ENCODE results near the gene SIGMAR1.

SIGMAR1 gene

DNA sequence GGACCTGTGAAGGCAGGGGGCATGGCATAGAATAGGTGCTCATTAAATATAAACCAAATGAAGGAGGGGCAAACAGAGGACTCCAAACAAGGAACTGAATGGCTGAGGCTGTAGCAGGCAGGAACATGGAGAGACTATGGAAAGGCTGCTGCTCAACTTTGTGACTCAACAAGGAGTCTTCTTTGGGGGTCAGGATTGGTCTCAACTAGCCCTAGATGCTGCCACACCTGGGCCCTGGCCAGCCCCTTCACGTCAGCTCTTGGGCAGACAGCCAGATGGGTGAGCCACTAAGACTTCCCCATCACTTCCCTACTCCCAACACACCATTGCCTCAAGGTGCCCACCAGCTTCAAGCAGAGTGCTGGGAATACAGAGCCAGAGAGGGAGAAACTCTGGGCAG, 36.7 kb downstream of the SIGMAR1 start:
- DNase-seq: no peak

DNA sequence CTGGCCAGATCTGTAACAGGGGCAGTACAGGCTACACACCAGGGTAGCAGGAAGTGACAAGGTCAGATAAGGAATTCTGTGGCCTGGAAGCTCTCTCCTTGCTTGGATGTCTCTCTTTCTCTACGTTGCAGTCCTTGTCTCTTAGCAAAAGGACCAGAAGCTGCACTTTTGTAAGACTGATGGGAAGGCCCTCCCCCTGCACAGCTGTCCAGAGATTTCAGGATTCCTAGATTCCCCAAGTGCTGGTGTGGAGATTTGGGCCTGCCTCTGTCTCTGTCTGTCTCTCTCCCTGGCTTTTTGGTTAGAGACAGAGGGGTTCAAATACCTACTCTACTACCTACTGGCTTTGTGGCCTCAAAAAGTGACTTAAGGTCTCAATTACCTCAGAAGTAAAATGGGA, 38.0 kb downstream of the SIGMAR1 start:
- DNase-seq: no peak

DNA sequence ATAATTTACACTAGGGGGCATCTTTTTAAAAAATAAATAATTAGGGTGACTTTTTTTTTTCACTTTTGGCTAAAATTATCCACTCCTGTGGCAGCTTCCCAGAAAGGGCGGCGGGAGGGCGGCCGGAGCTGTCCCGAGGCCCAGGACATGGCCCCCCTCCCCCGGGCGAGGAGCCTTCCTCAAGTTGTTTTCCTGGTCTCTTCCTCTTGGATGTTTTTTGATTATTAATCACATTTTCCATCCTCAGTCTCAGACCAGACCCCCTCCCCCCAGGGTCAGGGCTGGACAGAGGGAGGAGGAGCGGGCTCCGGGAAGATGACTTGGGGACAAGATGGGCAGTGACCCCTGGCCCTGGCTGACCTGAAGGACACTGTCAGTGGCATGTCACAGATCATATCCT, 43.4 kb downstream of the SIGMAR1 start:
- no peak for DNase-seq

DNA sequence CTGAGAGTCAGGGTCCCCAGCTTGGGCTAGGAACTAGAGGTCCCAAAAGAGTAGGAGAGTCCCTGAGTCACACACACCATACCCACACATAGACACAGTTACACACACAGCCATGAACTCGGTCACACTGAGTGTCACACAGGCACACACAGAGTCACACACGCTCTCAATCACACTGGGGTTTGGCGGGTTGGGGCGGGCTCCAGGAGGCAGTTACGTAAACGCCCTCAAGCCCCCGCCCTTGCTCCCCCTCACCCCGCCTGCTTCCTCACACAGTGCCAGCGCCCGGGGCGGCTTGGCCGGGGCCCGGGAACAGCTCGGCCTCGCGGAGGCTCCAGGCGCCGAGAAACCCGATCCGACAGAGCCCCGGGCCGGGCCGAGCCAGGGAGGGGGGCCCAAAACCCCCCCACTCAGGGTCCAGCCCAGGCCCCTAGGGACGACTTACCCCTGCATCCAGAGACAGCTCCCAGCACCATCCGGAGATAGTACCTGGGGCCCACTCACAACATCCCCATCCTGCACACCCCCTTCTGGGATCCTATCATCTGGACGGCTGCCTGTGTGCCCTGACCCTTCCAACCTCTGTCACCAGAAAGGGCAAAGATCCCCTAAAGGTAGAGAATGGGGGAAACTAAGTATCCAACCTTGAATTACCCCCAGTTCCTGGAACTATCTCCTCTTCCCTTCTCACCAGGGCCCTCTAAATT, 44.5 kb downstream of the SIGMAR1 start:
- no peak for DNase-seq

DNA sequence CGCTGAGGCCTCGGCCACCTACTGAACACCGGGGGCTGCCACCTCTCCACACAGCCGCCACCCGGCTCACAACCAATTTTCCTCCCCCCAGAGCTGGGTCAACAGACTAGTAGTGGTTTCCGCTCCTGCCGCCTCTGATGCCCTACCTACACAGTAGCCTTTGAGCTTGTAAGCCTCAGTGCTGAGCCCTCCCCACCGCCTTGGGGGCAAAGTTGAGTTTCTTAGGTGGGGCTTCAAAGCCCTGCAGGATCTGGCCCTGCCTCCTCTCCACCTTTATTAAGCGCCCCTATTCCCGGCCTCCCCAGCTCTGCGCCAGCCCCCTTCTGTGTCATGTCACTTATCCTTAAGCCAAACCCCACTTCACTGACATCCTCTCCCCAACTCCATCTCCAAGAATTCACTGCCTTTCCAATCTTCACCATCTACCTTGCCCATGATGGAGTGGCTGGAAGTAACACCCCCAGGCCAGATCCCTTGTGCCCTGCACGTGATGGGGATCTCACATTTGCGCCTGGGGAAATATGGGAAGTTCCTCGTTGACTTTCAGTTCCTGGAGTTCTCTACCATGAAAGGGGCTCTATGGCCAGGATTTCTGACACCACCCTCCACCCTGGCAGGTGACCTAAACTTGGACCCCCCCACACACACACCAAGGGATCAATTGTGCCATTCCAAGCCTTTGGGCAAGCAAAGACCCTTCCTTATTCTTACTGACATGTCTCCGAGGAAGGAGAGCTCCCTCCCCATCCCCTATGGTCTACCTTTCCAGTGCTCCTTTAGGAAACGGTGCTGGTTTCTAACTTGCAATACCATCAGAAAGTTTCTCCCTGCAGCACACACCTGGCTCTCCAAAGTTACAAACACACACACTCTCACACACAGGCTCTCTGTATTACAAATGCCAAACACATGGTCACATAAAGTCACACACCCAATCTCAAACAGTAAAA, 45.4 kb downstream of the SIGMAR1 start:
- DNase-seq: no peak

DNA sequence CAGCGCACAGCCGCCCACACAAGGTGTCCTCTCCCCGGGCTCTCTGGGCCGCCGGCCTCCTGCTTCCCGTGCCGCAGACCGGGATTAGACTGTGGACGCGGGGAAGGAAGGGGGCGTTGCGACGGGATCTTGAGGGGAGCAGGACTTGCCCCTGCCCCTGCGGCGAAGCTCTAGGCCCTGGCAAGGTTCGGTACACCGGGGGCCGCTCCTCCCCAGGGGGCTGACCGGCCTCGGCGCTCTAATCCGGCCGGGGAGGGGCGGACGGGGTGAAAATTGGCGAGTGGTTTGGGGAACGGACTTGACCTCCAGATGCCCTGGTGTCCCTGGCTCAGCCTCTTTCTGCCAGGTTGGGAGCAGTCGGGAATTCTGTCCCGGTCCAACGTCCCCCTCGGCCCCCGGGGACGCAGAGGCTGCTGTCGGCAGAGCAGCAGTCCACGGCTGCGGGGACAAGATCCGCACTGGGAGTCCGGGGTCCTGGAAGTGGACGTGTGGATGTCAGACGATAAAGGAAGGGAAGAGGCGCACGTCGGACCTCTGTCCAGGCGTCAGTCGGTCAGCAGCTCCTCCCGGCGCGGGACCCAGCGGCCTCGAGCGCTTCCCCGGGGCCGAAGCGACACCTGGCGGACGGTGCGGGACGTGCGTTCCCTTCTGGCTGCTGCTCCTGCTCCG, 46.2 kb downstream of the SIGMAR1 start:
- no peak for DNase-seq

DNA sequence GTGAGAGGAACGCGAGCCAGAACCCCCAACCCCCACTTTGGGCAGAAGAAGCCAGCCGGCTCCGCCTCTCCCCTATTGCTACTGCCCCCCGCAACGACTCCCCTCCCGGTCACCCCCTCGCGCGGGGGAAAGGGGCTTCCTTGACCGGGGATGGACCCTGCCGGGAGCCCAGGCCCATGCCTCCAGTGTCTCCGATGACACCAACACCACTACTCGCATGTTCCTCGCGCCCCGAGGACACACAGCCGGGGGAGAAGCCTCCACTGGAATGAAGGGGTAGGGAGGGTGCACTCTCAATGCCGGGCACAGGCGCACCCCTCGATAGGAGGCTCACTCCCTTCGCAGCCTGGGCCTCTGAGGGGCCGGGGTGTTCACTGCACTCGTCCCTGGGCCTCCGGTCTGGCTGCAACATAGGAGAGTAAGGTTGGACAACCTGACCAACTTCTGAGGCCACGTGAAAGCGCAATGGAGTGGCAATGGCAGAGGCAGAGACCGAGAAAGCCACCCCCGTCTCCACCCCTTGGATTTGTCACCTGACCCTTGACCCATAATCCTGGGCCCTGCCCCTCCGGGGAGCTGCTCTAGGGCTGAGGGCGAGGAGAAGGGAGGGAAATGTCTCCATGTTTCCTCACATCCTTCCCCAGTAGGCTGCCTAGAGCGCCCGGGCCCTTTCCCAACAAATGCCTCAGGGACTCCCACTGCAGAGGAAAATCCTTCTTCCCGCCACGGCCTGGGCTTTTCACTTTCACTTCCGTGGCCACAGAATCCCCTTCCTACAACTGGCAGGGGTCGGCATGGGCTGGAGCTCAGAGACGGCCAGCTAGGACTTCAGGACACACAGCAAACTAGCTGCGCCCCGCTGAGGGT, 47.0 kb downstream of the SIGMAR1 start:
- no peak for DNase-seq

DNA sequence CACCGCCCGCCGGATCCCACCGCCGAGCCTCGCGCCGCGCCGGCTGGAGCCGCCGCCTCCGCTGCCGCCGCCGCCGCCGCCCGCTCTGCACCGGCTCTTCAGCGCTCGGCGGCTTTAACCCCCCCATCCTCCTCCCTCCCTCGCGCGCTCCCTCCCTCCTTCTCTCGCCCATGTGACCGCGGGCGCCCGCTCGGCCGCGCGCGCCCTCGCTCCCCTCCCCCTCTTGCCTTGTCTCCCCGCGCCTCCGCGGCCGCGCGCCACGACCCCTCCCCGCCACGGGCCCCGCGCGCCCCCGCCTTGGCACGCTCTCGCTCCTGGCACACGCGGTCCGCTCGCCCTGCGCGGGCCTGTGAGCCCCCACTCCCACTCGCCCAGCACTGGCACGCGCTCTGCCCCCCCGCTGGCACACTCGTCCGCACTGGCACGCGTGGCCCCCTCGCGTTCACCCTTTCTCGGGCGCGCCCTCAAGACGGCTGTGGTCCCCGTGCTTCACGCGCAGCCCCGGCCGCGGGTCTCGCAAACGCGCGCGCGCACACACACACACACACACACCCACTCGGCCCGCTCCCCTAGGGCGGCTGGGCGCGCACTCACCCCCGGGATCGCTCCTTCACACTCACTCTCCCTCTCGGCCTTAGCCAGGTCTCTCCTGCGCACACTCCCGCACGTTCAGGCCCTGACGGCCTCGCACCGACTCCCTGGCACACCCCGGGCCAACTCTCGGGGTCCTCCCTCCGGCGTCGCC, 47.8 kb downstream of the SIGMAR1 start, which contains the start of gene CNTFR:
TSS of gene CNTFR (minus strand) at position 89 of the 745 bp plus-strand sequence. CDS start 20,743 bp downstream, outside the sequence.
- DNase-seq: no peak

DNA sequence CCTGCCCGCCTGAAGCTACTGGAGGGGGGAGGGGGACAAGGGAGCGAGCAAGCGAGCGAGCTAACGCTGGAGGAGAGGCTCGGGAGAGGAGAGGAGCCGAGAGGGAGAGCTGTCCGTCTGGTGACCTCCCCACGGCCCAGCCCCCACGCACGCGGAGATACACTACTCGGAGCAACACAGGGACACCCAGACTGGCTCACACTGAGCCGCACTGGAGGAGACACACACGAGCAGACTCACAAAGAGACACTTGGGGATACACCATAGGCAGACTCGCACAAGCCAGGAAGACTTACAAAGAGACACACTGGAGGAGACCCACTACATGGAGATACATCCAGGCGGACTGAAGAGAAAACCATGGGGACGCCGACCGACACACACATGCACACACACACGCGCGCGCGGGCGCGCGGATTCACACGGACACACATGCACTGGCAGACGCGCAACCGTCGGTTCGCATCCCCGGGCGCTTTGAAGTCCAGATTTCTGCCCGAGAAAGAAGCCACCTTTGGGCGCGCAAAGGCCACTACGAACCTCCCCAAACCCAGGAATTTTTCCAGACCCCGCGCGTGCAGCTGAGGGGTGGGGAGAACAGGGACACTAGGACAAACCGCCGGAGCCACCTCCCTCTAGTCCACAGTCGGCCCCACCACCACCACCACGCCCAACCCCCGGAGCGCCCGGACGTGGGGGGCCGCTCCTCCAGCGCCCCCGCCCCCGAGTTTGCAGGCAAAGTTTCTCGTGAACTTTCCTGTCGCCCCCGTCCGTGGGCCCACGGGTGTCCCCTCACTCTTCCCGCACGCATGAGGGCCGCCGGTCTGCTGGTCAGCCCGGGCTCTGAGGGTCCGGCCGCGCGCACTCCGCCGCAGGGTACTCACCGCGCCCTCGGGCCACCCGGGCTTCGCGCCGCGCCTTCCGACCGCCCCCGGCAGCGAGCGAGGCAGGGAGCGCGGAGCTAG, 48.6 kb downstream of the SIGMAR1 start:
- no peak for DNase-seq

DNA sequence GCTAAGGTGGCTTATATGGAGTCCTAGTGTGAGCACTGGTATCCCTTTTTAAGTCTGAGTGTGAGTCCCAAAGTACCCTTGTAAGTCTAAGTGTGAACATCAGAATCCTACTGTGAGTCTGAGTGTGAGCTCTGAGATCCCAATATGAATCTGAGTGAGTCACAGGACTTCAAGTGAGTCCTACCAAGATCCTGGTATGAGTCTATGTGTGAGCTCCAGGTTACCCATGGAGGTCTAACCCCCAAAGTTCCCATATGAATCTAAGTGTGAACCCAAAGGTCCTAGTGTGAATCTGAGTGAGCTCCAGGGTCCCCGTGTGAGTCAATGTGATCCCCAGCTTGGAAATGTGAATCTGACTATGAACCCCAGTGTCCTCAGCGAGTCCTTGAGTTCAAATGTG, 50.3 kb downstream of the SIGMAR1 start:
- DNase-seq: no peak

DNA sequence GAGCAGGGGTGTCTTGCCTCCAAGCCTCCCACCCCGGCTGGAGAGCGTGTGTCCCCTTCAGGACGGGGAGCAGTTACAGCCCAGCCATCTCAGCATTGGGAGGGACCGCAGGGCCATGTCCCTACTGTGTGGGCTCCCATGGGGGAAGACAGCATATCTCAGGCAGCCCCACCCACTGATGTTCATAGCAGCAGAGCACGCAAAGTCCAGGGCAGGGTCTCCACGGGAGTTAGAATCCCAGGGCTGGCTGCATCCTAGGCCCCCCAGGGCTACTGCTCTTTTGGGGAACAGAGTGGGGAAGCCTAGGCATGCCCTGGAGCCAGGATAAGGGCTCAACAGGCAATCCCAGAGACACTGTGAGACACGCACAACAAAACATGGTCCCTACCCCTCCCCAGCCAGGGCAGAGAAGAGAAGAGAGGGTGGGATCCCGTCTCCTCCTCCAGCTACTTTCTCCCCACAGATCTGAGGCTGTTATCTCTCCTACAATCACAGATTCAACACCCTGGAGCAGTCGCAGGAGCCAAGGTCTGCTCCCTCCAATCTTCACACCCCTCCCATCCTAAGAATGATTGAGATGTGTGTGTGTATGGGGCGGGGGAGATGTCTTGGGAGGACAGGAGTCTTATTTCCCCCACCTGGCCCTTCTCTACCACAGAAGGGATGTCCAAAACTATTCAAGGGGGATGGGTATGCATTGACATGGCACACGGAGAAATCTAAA, 51.5 kb downstream of the SIGMAR1 start:
- DNase-seq: no peak

DNA sequence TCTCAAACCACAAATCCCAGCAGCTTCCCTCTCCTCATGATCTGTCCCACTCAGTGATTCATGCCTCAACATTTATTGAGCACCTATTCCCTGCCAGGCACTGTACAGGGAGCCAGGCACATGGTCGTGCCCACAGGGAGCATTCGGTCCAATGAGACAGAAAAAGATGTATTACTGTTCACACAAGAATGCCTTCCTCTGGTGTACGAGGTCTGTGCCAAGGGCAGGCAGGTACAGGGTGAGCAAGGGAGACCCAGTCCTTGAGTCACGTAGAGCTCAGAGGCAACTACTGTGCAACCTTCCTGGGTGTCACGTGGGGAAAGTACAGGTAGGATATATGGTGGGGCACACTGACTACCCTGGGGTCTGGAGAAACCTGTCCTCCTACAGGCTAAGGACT, 52.6 kb downstream of the SIGMAR1 start:
- no peak for DNase-seq
